Subcutaneous adipose tissue (tissue), 4 donors: ENCODE measurements around the gene CLHC1. TPM values are rescaled to one million over a fixed set of nuclear protein-coding genes. Genes with fewer than 3 reads are reported as not detected.

Source experiments
- CTCF ChIP-seq: fragments of 450-650 bp; IDR thresholded peaks from one replicate; pipeline ENCODE4 v1.5.1; 2016; ENCODE audit warnings: low read depth, mild to moderate bottlenecking, control low read depth, antibody characterized with exemption, moderate library complexity
- total RNA-seq, 4 donors: library from RNA; depleted of rRNA; stranded (reverse); fragments of >200 nt; gene quantifications; one replicate each; pipeline ENCODE4 v1.1.0, GENCODE V29; 2016

CLHC1 gene
- total RNA-seq, 4 donors from 2014 or later, result 3.2 to 15.8 (median 6.3) TPM

- no peak for TF ChIP-seq CTCF
These were observed 56.6 kb downstream of the CLHC1 start for GRCh38 chr2:55175254-55176093.

- TF ChIP-seq CTCF, result no peak
These were observed 58.5 kb downstream of the CLHC1 start for GRCh38 chr2:55173438-55174054.

GRCh38 chr2:55169915-55170314 lies 62.2 kb downstream of the CLHC1 start:
- no peak for TF ChIP-seq CTCF

GRCh38 chr2:55169359-55169758 lies 62.7 kb downstream of the CLHC1 start:
- TF ChIP-seq CTCF, result no peak

- TF ChIP-seq CTCF, result no peak
These were observed 63.6 kb downstream of the CLHC1 start for GRCh38 chr2:55168221-55169154.

- no peak for TF ChIP-seq CTCF
These were observed 66.5 kb downstream of the CLHC1 start for GRCh38 chr2:55165626-55166025.
